HG02970 (cell line): ENCODE results near the gene SBNO2.

Source experiments
- ATAC-seq: cut with Tn5 transposase; IDR thresholded peaks from one replicate; pipeline ENCODE4 v1.9.1; 2021; ENCODE audit warnings: mild to moderate bottlenecking, moderate library complexity, moderate number of reproducible peaks; ENCODE audit not compliant: unreplicated experiment, low FRiP score

The SBNO2 gene, protein sequence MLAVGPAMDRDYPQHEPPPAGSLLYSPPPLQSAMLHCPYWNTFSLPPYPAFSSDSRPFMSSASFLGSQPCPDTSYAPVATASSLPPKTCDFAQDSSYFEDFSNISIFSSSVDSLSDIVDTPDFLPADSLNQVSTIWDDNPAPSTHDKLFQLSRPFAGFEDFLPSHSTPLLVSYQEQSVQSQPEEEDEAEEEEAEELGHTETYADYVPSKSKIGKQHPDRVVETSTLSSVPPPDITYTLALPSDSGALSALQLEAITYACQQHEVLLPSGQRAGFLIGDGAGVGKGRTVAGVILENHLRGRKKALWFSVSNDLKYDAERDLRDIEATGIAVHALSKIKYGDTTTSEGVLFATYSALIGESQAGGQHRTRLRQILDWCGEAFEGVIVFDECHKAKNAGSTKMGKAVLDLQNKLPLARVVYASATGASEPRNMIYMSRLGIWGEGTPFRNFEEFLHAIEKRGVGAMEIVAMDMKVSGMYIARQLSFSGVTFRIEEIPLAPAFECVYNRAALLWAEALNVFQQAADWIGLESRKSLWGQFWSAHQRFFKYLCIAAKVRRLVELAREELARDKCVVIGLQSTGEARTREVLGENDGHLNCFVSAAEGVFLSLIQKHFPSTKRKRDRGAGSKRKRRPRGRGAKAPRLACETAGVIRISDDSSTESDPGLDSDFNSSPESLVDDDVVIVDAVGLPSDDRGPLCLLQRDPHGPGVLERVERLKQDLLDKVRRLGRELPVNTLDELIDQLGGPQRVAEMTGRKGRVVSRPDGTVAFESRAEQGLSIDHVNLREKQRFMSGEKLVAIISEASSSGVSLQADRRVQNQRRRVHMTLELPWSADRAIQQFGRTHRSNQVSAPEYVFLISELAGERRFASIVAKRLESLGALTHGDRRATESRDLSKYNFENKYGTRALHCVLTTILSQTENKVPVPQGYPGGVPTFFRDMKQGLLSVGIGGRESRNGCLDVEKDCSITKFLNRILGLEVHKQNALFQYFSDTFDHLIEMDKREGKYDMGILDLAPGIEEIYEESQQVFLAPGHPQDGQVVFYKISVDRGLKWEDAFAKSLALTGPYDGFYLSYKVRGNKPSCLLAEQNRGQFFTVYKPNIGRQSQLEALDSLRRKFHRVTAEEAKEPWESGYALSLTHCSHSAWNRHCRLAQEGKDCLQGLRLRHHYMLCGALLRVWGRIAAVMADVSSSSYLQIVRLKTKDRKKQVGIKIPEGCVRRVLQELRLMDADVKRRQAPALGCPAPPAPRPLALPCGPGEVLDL (N-terminal part only)

GRCh38 chr19:1173845-1174809, at the start of gene SBNO2:
Gene SBNO2 (minus strand): TSS chr19:1174268. CDS start chr19:1154276, 19,992 bp downstream.
- peak; percentile 71 for ATAC-seq

GRCh38 chr19:1223018-1223855, 49.2 kb upstream of the SBNO2 start:
- ATAC-seq: no peak

GRCh38 chr19:1222394-1222793, 48.3 kb upstream of the SBNO2 start:
- no peak for ATAC-seq

GRCh38 chr19:1221904-1222255, 47.8 kb upstream of the SBNO2 start:
- no peak for ATAC-seq

- ATAC-seq: no peak
Observed at GRCh38 chr19:1220976-1221903, 47.2 kb upstream of the SBNO2 start.

DNA sequence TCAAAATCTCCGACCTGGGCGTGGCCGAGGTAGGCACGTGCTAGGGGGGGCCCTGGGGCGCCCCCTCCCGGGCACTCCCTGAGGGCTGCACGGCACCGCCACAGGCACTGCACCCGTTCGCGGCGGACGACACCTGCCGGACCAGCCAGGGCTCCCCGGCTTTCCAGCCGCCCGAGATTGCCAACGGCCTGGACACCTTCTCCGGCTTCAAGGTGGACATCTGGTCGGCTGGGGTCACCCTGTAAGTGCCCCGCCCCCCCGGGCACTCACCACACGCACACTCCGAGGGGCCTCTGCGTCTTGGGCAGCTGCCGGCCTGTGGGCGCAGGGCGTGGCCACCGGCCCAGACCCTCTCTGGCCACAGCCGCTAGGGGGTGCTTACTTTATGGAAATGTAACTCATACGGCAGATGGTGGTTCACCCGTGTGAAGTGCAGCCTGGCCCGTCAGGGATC, 46.4 kb upstream of the SBNO2 start:
- no peak for ATAC-seq

- no peak for ATAC-seq
Observed at GRCh38 chr19:1219786-1220476, 45.9 kb upstream of the SBNO2 start.

DNA sequence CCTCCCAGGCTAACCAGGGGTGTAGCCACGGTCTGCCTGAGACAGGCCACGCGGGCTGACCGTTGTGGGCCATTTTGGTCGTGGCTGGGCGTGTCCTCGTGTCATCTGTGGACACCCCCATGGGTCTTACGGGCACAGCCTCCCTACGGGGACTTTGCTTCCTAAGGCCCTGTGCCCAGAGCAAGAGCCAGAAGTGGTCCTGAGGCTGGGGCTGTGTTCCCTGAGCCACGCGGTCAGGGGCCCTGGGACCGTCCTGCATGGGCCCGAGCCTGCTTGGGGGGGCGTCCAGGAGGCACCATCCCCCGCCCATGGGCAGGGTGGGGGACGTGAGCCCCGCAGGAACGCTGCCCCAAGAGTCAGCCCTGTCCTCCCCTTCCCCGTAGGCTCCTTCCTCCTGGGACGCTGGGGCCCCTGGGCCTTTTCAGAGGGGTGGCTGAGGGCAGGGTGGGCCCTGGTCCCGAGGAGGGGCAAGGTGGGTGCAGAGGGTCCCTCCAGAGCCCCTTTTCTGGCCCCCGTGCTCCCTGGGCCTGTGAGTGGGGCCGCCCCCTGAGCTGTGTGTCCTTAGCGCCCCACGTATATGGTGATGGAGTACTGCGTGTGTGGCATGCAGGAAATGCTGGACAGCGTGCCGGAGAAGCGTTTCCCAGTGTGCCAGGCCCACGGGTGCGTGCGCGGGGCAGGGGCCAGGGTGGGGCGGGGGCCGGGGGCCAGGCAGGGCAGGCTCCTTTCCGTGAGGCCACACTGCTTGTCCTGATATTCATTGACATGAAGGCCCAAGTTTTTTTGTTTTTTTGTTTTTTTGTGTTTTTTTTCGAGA, 44.9 kb upstream of the SBNO2 start:
- no peak for ATAC-seq

- no peak for ATAC-seq
Observed at GRCh38 chr19:1217366-1217765, 43.3 kb upstream of the SBNO2 start.

DNA sequence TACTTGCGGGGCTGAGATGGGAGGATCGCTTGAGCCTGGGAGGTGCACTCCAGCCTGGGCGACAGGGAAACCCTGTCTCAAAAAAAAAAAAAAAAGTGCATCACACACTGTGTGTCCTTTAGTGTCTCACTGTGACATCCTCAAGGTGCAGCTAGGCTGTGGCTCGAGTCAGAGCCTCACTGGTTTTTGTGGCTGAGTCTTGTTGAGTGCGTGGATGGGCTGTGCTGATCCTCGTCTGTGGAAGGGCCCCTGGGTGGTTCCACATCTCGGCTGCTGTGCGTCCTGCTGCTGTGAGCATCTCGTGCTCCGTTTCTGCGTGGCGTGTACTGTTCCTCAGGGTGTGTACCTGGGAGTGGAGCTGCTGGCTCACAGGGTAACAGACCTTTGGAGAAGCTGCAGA, 42.7 kb upstream of the SBNO2 start:
- ATAC-seq: no peak

DNA sequence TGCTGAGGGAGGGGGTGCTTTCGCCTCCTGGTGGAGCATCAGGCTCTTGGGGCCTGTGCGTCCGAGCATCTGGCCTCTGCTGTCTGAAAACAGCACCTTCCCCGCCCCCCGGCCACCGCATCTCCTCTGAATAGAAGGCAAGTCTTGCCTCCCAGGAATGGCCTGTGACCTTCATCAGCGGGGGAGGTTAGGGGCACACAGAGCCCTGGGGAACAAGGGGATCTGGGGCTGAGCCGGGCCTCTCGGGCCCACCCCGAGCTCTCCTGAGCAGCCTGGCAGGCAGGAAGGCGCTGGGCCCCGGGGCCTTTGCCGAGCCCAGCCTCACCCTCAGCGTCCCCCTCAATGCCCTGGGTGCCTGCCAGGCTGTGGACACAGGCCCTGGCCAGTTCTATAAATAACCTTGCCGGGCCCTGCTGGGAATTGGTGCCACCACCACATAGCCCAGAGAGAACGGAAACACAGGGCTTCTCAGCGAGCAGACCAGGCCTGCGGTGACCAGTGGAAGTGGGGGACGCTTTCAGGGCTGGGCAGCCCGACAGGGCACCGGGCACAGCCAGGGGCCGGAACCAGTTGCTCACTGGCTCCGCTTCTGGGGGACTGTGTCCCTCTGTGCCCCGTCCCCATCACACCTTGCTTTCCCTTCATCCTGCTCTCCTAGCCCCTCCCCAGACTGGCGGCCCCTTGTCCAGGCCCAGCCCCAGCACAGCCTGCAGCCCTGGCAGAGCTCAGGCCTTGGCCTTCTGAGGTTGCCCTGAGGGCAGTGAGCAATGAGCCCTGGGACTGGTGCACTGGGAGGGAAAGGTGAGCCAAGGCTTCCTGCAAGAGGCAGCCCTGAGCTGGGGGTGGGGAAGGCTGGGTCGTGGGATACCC, 41.0 kb upstream of the SBNO2 start:
- ATAC-seq: no peak

DNA sequence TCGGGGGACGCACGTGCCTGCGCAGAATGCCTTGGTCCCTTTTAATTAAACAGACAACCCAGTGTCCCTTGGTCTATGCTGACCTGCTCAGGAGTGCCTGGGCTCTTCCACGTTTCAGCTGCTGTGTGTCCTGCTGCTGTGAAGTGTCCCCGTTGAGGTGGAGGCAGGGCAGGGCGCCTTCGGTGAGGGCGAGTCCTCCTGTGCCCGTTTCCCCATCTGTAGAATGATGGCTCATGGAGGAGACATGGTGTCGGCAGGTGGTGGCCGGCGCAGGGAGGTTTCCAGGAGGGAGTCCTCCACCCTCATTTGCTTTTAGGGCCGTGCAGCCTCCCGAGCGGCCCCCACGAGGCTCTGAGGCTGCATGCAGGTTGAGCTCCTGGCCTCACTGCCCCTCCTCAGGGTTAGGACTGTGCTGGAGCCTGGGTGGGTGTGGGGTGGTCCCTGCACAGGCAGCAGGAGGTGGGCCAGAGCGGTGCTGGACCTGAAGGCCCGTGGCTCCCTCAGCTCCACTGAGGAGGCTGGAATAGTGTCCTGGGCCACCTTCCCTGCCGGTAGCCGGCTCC, 40.3 kb upstream of the SBNO2 start:
- no peak for ATAC-seq

- ATAC-seq: no peak
Observed at GRCh38 chr19:1213391-1214286, 39.6 kb upstream of the SBNO2 start.
